Measurements from ENCODE around the gene TAF12. TPM values are rescaled to one million over a fixed set of nuclear protein-coding genes. Genes with fewer than 3 reads are reported as not detected.

Gene TAF12
- total and polyA plus RNA-seq, 2 of the 4 experiments (the other 2 are of a cell fraction), result 28.8 to 31.7 TPM

- no peak overlapping the region for H3K27ac ChIP-seq (ENCODE audit: insufficient read depth, low read length)
- H3K9me3 ChIP-seq (ENCODE audit: control insufficient read depth, insufficient read depth, low read length), result no peaks in the 10 kb centered on the region
- H3K79me1 ChIP-seq (ENCODE audit: low read depth in 1 of 2, low read length in 2 of 2), result peaks cover 0 to 6% of the 10 kb centered on the region in 2 experiments; a peak in 1 of 4 replicates
- H2BK5ac ChIP-seq (ENCODE audit: low read depth, low read length, poor library complexity, severe bottlenecking), result no peak overlapping the region
- H2AK5ac ChIP-seq (ENCODE audit: low read depth, low read length), result no peak overlapping the region
- H3K18ac ChIP-seq (ENCODE audit: low read depth, low read length), result no peak overlapping the region
- no peak overlapping the region; the same call in 2 of the 3 replicates for H2BK15ac ChIP-seq (ENCODE audit: low read depth, low read length)
- no peak overlapping the region for H3K4me2 ChIP-seq (ENCODE audit: low read depth, low read length)
- ChIA-PET CTCF (no interaction called here), POLR2A (ENCODE audit: unreplicated experiment) (interaction anchor here (0.7 kb wide), 1 partner anchor 25 kb away, joined by 3 read pairs; no protein-coding TSS in a partner anchor)
- H4K5ac ChIP-seq (ENCODE audit: low read depth, low read length), result no peak overlapping the region
- no peak overlapping the region; the same call in 1 of the 2 replicates for H2BK20ac ChIP-seq (ENCODE audit: low read depth, low read length)
- peaks cover 6% of the 10 kb centered on the region; the same call in 1 of the 2 replicates for H3K9me1 ChIP-seq (ENCODE audit: insufficient read depth, low read length)
- H3K27me3 ChIP-seq (ENCODE audit: control insufficient read depth, insufficient read depth, low read length), result no peaks in the 10 kb centered on the region
- TF ChIP-seq CEBPB (IDR thresholded peaks at IDR 0.05; ENCODE audit: low read depth, low read length) (no peak), RCOR1 (IDR thresholded peaks at IDR 0.05; ENCODE audit: insufficient replicate concordance, low read length) (no peak), SMC3 (IDR thresholded peaks at IDR 0.05; ENCODE audit: low read depth, low read length) (no peak), CTCF (conservative IDR thresholded peaks at IDR 0.05; ENCODE audit: low read depth, low read length) (no peak), CHD1 (IDR thresholded peaks at IDR 0.05; ENCODE audit: low read depth, low read length) (no peak), MXI1 (IDR thresholded peaks at IDR 0.05; ENCODE audit: borderline replicate concordance, low read depth, low read length) (no peak), NFE2L2 (IDR thresholded peaks at IDR 0.05; ENCODE audit: low read depth, low read length) (no peak), RFX5 (IDR thresholded peaks at IDR 0.05; ENCODE audit: low read depth, low read length) (no peak), ELK1 (IDR thresholded peaks at IDR 0.05; ENCODE audit: borderline replicate concordance, low read depth, low read length) (no peak), RAD21 (IDR thresholded peaks at IDR 0.05; ENCODE audit: low read length) (no peak), MAFK (IDR thresholded peaks at IDR 0.05; ENCODE audit: low read depth, low read length) (no peak), USF2 (IDR thresholded peaks at IDR 0.05; ENCODE audit: low read depth, low read length) (no peak), FOS (IDR thresholded peaks at IDR 0.05; ENCODE audit: low read depth, low read length) (no peak), MAZ (IDR thresholded peaks at IDR 0.05; ENCODE audit: borderline replicate concordance, low read depth, low read length) (no peak), BHLHE40 (IDR thresholded peaks at IDR 0.05; ENCODE audit: low read depth, low read length) (no peak), POLR2A (IDR thresholded peaks at IDR 0.05; ENCODE audit: low read depth, low read length) (no peak)
- H3K4me1 ChIP-seq (ENCODE audit: control insufficient read depth, insufficient read depth, low read length), result peaks cover 5% of the 10 kb centered on the region
- H3K56ac ChIP-seq (ENCODE audit: extremely low read depth, insufficient read depth, low read length), result no peak overlapping the region
- dilution Hi-C loops (cut with HindIII; ENCODE audit: low sequenced_read_pairs, unreplicated experiment) (no loop called here), intact Hi-C loops (cut with micrococcal nuclease) (no loop called here), in situ Hi-C loops (cut with MboI; ENCODE audit: low sequenced_read_pairs) (loop anchor here (10.0 kb wide), 2 partner anchors 242 to 352 kb away; partner anchors contain the start of genes PHACTR4 and SESN2)
- ATAC-seq (ENCODE audit: low read depth) (no peak), DNase-seq (no peak)
- no CpG with 5 or more reads among the region's 2 CpGs for WGBS, 2 experiments (ENCODE audit: extremely low coverage in 2 of 2, insufficient read length in 1 of 2)
- no peak overlapping the region for H2AFZ ChIP-seq (replicated peaks; ENCODE audit: low read length, poor library complexity)
- no peak overlapping the region for H3K4me3 ChIP-seq (ENCODE audit: insufficient read depth, low read depth, low read length)
- H4K8ac ChIP-seq (ENCODE audit: low read depth in 2 of 2, low read length in 2 of 2), result no peak overlapping the region
- peaks cover 34% of the 10 kb centered on the region for H3K36me3 ChIP-seq (ENCODE audit: control insufficient read depth, insufficient read depth, low read length)
- peaks cover 6% of the 10 kb centered on the region for H4K20me1 ChIP-seq (ENCODE audit: insufficient read depth, low read length)
- H2BK120ac ChIP-seq (ENCODE audit: low read depth, low read length), result no peak overlapping the region
- H3K4ac ChIP-seq (ENCODE audit: low read depth, low read length), result no peak overlapping the region
- H4K91ac ChIP-seq (ENCODE audit: insufficient read depth, low read depth, low read length), result no peak overlapping the region
- H3K14ac ChIP-seq (replicated peaks; ENCODE audit: low read depth, low read length), result no peak overlapping the region
- H2AK9ac ChIP-seq (replicated peaks; ENCODE audit: low read depth, low read length, poor library complexity), result no peak overlapping the region
- BruUV-seq (replicated peaks), result no TSS peak
- no peak overlapping the region for H3K9ac ChIP-seq (ENCODE audit: low read depth, low read length)
- H3K23ac ChIP-seq (ENCODE audit: low read depth, low read length), result no peak overlapping the region
Observed at GRCh38 chr1:28606771-28607170, 36.1 kb downstream of the TAF12 start.

All from IMR-90 (cell line).